Liver (tissue), 9 donors: ENCODE measurements around the gene KAT2A. TPM values are rescaled to one million over a fixed set of nuclear protein-coding genes. Genes with fewer than 3 reads are reported as not detected.

Experiments
- DNase-seq: peaks from one replicate; pipeline ENCODE4 v3.0.0-alpha.2; 2017; ENCODE audit warnings: low spot score
- H3K27ac ChIP-seq, 2 donors: one replicate each; pipeline ENCODE4 v1.7.0; 2013; ENCODE audit warnings: inconsistent platforms in 2 of 2, low read length in 2 of 2, control low read depth in 1 of 2, low read depth in 1 of 2, mild to moderate bottlenecking in 1 of 2
- H3K27me3 ChIP-seq, 4 donors: one replicate each; pipeline versions ENCODE4 v1.6.1 to v1.7.0; 2013; ENCODE audit warnings: low read length in 3 of 4, inconsistent platforms in 1 of 4, mild to moderate bottlenecking in 1 of 4, moderate library complexity in 1 of 4; ENCODE audit not compliant: control insufficient read depth in 4 of 4, insufficient read depth in 4 of 4
- H3K36me3 ChIP-seq, 4 donors: one replicate each; pipeline versions ENCODE4 v1.6.1 to v1.7.0; 2013; ENCODE audit warnings: low read length in 3 of 4, mild to moderate bottlenecking in 3 of 4, low read depth in 1 of 4, moderate library complexity in 1 of 4; ENCODE audit not compliant: control insufficient read depth in 4 of 4, insufficient read depth in 3 of 4
- H3K4me1 ChIP-seq, 4 donors: one replicate each; pipeline versions ENCODE4 v1.6.1 to v1.7.0; 2013; ENCODE audit warnings: low read length in 3 of 4, mild to moderate bottlenecking in 3 of 4, moderate library complexity in 1 of 4; ENCODE audit not compliant: control insufficient read depth in 4 of 4, insufficient read depth in 4 of 4
- H3K4me3 ChIP-seq, 3 donors: one replicate each; pipeline versions ENCODE4 v1.6.1 to v1.7.0; 2013; ENCODE audit warnings: low read length in 3 of 3, control low read depth in 1 of 3, low read depth in 1 of 3, mild to moderate bottlenecking in 1 of 3
- H3K9ac ChIP-seq, 2 donors: one replicate each; pipeline ENCODE4 v1.7.0; 2013; ENCODE audit warnings: low read length in 2 of 2, mild to moderate bottlenecking in 2 of 2, moderate library complexity in 2 of 2, control low read depth in 1 of 2, low read depth in 1 of 2
- H3K9me3 ChIP-seq, 4 donors: one replicate each; pipeline versions ENCODE4 v1.6.1 to v1.7.0; 2013; ENCODE audit warnings: low read length in 3 of 4; ENCODE audit not compliant: control insufficient read depth in 4 of 4
- ATF3 ChIP-seq: IDR thresholded peaks from 2 replicates; pipeline ENCODE4 v1.6.1; 2016; ENCODE audit warnings: antibody characterized with exemption
- CTCF ChIP-seq: fragments of 150-350 bp; IDR thresholded peaks from 2 replicates; pipeline ENCODE4 v1.5.1; 2017; ENCODE audit warnings: improper control_type of control experiment, low read depth, low read length; ENCODE audit not compliant: missing input control
- EGR1 ChIP-seq, 2 donors: IDR thresholded peaks; 2 replicates each; pipeline ENCODE4 v1.6.1; 2016 to 2018; ENCODE audit warnings: antibody characterized with exemption in 2 of 2, low read depth in 2 of 2
- FOXA2 ChIP-seq: IDR thresholded peaks from 2 replicates; pipeline ENCODE4 v1.6.1; 2016; ENCODE audit warnings: antibody characterized with exemption
- HNF4A ChIP-seq, 2 donors: conservative IDR thresholded peaks; 2 replicates each; pipeline ENCODE4 v1.6.1; 2016; ENCODE audit warnings: antibody characterized with exemption in 2 of 2, mild to moderate bottlenecking in 2 of 2
- HNF4G ChIP-seq: IDR thresholded peaks from 2 replicates; pipeline ENCODE4 v1.6.1; 2016; ENCODE audit warnings: antibody characterized with exemption
- MAX ChIP-seq: IDR thresholded peaks from 2 replicates; pipeline ENCODE4 v1.6.1; 2016; ENCODE audit warnings: antibody characterized with exemption
- RAD21 ChIP-seq, 2 donors: IDR thresholded peaks; 2 replicates each; pipeline ENCODE4 v1.6.1; 2016; ENCODE audit warnings: antibody characterized with exemption in 2 of 2, mild to moderate bottlenecking in 2 of 2
- SP1 ChIP-seq: IDR thresholded peaks from 2 replicates; pipeline ENCODE4 v1.6.1; 2018; ENCODE audit warnings: antibody characterized with exemption, mild to moderate bottlenecking
- YY1 ChIP-seq: IDR thresholded peaks from 2 replicates; pipeline ENCODE4 v1.6.1; 2016; ENCODE audit warnings: antibody characterized with exemption, mild to moderate bottlenecking
- WGBS: extraction: QIAGEN DNeasy Blood & Tissue Kit; methylation state at CpG from one replicate; pipeline ENCODE4 v1.1.7; 2013; 5-methylcytosine and 5-hydroxymethylcytosine counted together
- polyA plus RNA-seq, 2 donors: library from polyadenylated mRNA; stranded (reverse) in 1 of 2; unstranded in 1 of 2; fragments of 200-250 nt in 1 of 2; fragments of >200 nt in 1 of 2; fragmentation: Nextera tagmentation in 1 of 2; extraction: Ambion mirVana in 1 of 2; gene quantifications; one replicate each; pipeline versions ENCODE4 v1.2.1 to v1.2.3, GENCODE V29; 2013 to 2015
- total RNA-seq, 2 donors: library from RNA; depleted of rRNA; stranded (reverse); fragments of >200 nt; gene quantifications; one replicate each; pipeline ENCODE4 v1.2.3, GENCODE V29; 2014
- donor health status: healthy.
- donor health status: healthy.
- donor health status: healthy.
- donor health status: healthy.
- donor health status: healthy.

Gene KAT2A
- total and polyA plus RNA-seq, 4 donors = 5.1 to 14.4 (median 9.6) TPM

- H3K27me3 ChIP-seq = no peaks in the 10 kb centered on the region
- peaks cover 0 to 13% (median 7%) of the 10 kb centered on the region in 4 donors for H3K36me3 ChIP-seq
- peaks cover 7 to 30% (median 21%) of the 10 kb centered on the region in 4 donors for H3K4me1 ChIP-seq
- no peak overlapping the region for H3K4me3 ChIP-seq
- 94% methylated on average over 18 of the region's 18 CpGs for WGBS
- TF ChIP-seq RAD21 (IDR thresholded peaks at IDR 0.05) (no peak), MAX (no peak)
- H3K27ac ChIP-seq = no peak overlapping the region
- no peak overlapping the region for H3K9ac ChIP-seq
- H3K9me3 ChIP-seq = no peaks in the 10 kb centered on the region
- no peak for DNase-seq
Observed at GRCh38 chr17:42119301-42119700, 1.9 kb downstream of the KAT2A start.

GRCh38 chr17:42118545-42118944 lies 2.6 kb downstream of the KAT2A start:
- Histone ChIP-seq H3K4me1 (peaks cover 7 to 30% (median 21%) of the 10 kb centered on the region in 4 donors), H3K36me3 (peaks cover 0 to 13% (median 7%) of the 10 kb centered on the region in 4 donors), H3K9me3 (no peaks in the 10 kb centered on the region), H3K9ac (no peak overlapping the region), H3K27me3 (no peaks in the 10 kb centered on the region), H3K27ac (no peak overlapping the region), H3K4me3 (no peak overlapping the region)
- DNase-seq = no peak
- WGBS = 79% methylated on average over 2 of the region's 2 CpGs
- TF ChIP-seq RAD21 (IDR thresholded peaks at IDR 0.05) = peak; percentile 62 to 75
- TF ChIP-seq ATF3 = no peak
- TF ChIP-seq HNF4A (conservative IDR thresholded peaks at IDR 0.05) = no peak
- TF ChIP-seq CTCF = peak; percentile 39

- H3K4me3 ChIP-seq = no peak overlapping the region
- H3K4me1 ChIP-seq = peaks cover 8 to 32% (median 22%) of the 10 kb centered on the region in 4 donors
- H3K9ac ChIP-seq = no peak overlapping the region
- H3K9me3 ChIP-seq = no peaks in the 10 kb centered on the region
- H3K27me3 ChIP-seq = no peaks in the 10 kb centered on the region
- no peak overlapping the region for H3K27ac ChIP-seq
- no peak for DNase-seq
- TF ChIP-seq YY1 = no peak
- no peak for TF ChIP-seq EGR1 (IDR thresholded peaks at IDR 0.05; ENCODE audit: low read depth in 2 of 2)
- no peak for TF ChIP-seq SP1
- no peak for TF ChIP-seq MAX
- no peak for TF ChIP-seq FOXA2
- no peak for TF ChIP-seq HNF4G
- no peak for TF ChIP-seq HNF4A (conservative IDR thresholded peaks at IDR 0.05)
- 94% methylated on average over 4 of the region's 4 CpGs for WGBS
- H3K36me3 ChIP-seq = peaks cover 0 to 13% (median 7%) of the 10 kb centered on the region in 4 donors
Observed at GRCh38 chr17:42118126-42118510, 3.0 kb downstream of the KAT2A start.
